SH-SY5Y (cell line): ENCODE measurements around the gene PBX2.

Source experiments
- GATA2 ChIP-seq: IDR thresholded peaks from 2 replicates; pipeline ENCODE4 v1.6.1; 2011; ENCODE audit warnings: mild to moderate bottlenecking, low read depth, low read length
- GATA3 ChIP-seq: IDR thresholded peaks from 2 replicates; pipeline ENCODE4 v1.6.1; 2011; ENCODE audit warnings: low read depth, mild to moderate bottlenecking, low read length, moderate library complexity

GRCh38 chr6:32190054-32190851, at the start of gene PBX2:
- TF ChIP-seq GATA2 (no peak), GATA3 (no peak)
